Measurements from ENCODE around the gene EXOC6B. TPM values are rescaled to one million over a fixed set of nuclear protein-coding genes. Genes with fewer than 3 reads are reported as not detected.

Gene EXOC6B
- total RNA-seq, 2 donors from 2014 or later = 11.7 to 12.9 TPM

- no peak overlapping the region for H3K4me3 ChIP-seq
- H3K9me3 ChIP-seq = no peaks in the 10 kb centered on the region
- H3K36me3 ChIP-seq (replicated peaks in 1 of 2; ENCODE audit: insufficient read depth in 1 of 2, low read depth in 2 of 2) = no peaks in the 10 kb centered on the region
- no peak for ATAC-seq
- WGBS, 2 donors = 89 to 97% methylated on average over 1 of the region's 1 CpG
- TF ChIP-seq, protein P1, sequence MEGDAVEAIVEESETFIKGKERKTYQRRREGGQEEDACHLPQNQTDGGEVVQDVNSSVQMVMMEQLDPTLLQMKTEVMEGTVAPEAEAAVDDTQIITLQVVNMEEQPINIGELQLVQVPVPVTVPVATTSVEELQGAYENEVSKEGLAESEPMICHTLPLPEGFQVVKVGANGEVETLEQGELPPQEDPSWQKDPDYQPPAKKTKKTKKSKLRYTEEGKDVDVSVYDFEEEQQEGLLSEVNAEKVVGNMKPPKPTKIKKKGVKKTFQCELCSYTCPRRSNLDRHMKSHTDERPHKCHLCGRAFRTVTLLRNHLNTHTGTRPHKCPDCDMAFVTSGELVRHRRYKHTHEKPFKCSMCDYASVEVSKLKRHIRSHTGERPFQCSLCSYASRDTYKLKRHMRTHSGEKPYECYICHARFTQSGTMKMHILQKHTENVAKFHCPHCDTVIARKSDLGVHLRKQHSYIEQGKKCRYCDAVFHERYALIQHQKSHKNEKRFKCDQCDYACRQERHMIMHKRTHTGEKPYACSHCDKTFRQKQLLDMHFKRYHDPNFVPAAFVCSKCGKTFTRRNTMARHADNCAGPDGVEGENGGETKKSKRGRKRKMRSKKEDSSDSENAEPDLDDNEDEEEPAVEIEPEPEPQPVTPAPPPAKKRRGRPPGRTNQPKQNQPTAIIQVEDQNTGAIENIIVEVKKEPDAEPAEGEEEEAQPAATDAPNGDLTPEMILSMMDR (IDR thresholded peaks at IDR 0.05) = no peak
- no peak for TF ChIP-seq POLR2A (IDR thresholded peaks at IDR 0.05)
- no peak overlapping the region for H3K27ac ChIP-seq
- no peaks in the 10 kb centered on the region for H3K27me3 ChIP-seq
- peaks cover 4% of the 10 kb centered on the region for H3K4me1 ChIP-seq
- intact Hi-C loops (cut with DNase I) = no loop called here
- DNase-seq = no peak
Observed at GRCh38 chr2:72789241-72789640, 36.6 kb downstream of the EXOC6B start.

- no peaks in the 10 kb centered on the region for H3K4me1 ChIP-seq
- 92 to 100% methylated on average over 1 of the region's 1 CpG for WGBS, 2 donors
- DNase-seq (no peak), ATAC-seq (no peak)
- no peaks in the 10 kb centered on the region for H3K36me3 ChIP-seq (replicated peaks in 1 of 2; ENCODE audit: insufficient read depth in 1 of 2, low read depth in 2 of 2)
- no peak for TF ChIP-seq POLR2A (IDR thresholded peaks at IDR 0.05)
- TF ChIP-seq, protein P1 (IDR thresholded peaks at IDR 0.05) = no peak
- intact Hi-C loops (cut with DNase I) = no loop called here
- no peak overlapping the region for H3K4me3 ChIP-seq
- no peaks in the 10 kb centered on the region for H3K27me3 ChIP-seq
- no peaks in the 10 kb centered on the region for H3K9me3 ChIP-seq
- no peak overlapping the region for H3K27ac ChIP-seq
Observed at GRCh38 chr2:72788756-72789155, 37.1 kb downstream of the EXOC6B start.

DNA sequence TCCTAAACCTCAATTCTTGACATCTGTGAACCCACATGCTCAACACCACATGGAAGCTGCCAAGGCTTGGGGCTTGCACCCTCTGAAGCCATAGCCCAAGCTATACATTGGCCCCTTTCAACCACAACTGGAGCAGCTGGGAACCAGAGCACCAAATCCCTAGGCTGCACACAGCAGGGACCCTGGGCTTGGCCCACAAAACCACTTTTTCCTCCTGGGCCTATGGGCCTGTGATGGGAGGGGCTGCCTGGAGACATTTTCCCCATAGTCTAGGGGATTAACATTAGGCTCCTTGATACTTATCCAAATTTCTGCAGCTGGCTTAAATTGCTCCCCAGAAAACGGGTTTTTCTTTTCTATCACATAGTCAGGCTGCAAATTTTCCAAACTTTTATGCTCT lies 40.3 kb downstream of the EXOC6B start:
- H3K4me1 ChIP-seq = peaks cover 1% of the 10 kb centered on the region
- H3K27me3 ChIP-seq = no peaks in the 10 kb centered on the region
- no peak overlapping the region for H3K4me3 ChIP-seq
- DNase-seq (no peak), ATAC-seq (no peak)
- WGBS, 2 donors = 89 to 90% methylated on average over 1 of the region's 1 CpG
- intact Hi-C loops (cut with DNase I) = no loop called here
- H3K9me3 ChIP-seq = no peaks in the 10 kb centered on the region
- H3K36me3 ChIP-seq (replicated peaks in 1 of 2; ENCODE audit: insufficient read depth in 1 of 2, low read depth in 2 of 2) = no peaks in the 10 kb centered on the region
- no peak overlapping the region for H3K27ac ChIP-seq
- TF ChIP-seq, protein P1 (IDR thresholded peaks at IDR 0.05) = no peak
- no peak for TF ChIP-seq POLR2A (IDR thresholded peaks at IDR 0.05)

DNA sequence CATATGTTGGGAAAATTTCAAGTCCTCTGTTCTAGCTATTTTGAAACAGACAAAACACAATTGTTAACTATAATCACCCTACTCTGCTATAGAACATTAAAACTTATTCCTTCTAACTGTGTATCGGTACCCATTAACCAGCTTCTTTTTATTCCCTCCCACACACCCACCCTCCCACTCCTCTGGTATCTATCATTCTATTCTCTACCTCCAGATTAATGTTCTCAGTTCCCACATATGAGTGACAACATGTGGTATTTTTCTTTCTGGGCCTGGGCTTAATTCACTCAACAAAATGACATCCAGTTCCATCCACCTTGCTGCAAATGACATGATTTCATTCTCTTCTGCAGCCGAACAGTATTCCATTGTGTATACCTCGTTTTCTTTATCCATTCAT lies 43.3 kb downstream of the EXOC6B start:
- Histone ChIP-seq H3K4me3 (no peak overlapping the region), H3K27me3 (no peaks in the 10 kb centered on the region), H3K27ac (no peak overlapping the region), H3K9me3 (no peaks in the 10 kb centered on the region), H3K36me3 (replicated peaks in 1 of 2; ENCODE audit: insufficient read depth in 1 of 2, low read depth in 2 of 2) (no peaks in the 10 kb centered on the region), H3K4me1 (peaks cover 13% of the 10 kb centered on the region)
- DNase-seq = no peak
- intact Hi-C loops (cut with DNase I) = no loop called here
- no peak for TF ChIP-seq POLR2A (IDR thresholded peaks at IDR 0.05)
- WGBS, 2 donors = 78 to 89% methylated on average over 3 of the region's 3 CpGs
- no peak for ATAC-seq

DNA sequence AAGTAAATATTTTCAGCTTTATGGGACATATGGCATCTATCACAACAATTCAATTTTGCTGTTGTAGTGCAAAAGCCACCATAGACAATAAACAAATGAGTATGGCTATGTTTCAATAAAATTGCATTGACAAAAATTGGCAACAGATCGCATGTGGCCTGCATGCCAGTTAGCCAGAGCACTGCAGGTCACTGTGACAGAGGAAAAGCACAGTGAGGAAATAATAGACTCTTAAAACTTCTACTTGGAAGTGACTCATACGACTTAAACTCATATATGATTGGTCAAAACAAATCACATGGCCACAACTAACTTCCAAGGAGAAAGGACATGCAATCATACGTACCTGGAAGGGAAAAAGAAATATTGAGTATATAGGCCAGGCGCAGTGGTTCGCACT lies 44.4 kb downstream of the EXOC6B start:
- WGBS, 2 donors = 86 to 91% methylated on average over 5 of the region's 5 CpGs
- intact Hi-C loops (cut with DNase I) = no loop called here
- DNase-seq (no peak), ATAC-seq (no peak)
- Histone ChIP-seq H3K9me3 (no peaks in the 10 kb centered on the region), H3K27ac (no peak overlapping the region), H3K4me1 (peaks cover 13% of the 10 kb centered on the region), H3K36me3 (replicated peaks in 1 of 2; ENCODE audit: insufficient read depth in 1 of 2, low read depth in 2 of 2) (no peaks in the 10 kb centered on the region), H3K4me3 (no peak overlapping the region), H3K27me3 (no peaks in the 10 kb centered on the region)
- TF ChIP-seq POLR2A (IDR thresholded peaks at IDR 0.05) = no peak
- TF ChIP-seq, protein P1 (IDR thresholded peaks at IDR 0.05) = no peak

Data from body of pancreas (tissue), 4 donors.